Gastrocnemius medialis (tissue), 4 donors: ENCODE measurements around the gene TMEM109.

ENCODE experiments used
- POLR2A ChIP-seq, 2 donors: fragments of 450-650 bp; IDR thresholded peaks; one replicate each; pipeline ENCODE4 v1.6.1; 2017; ENCODE audit warnings: antibody characterized with exemption in 2 of 2, mild to moderate bottlenecking in 2 of 2, moderate library complexity in 2 of 2
- TF ChIP-seq, protein P1 (sequence below), 5 experiments: fragments of 450-650 bp in 3 of 5; fragments of 200-600 bp in 2 of 5; sonication (generic) in 2 of 5; IDR thresholded peaks in 4 of 5; conservative IDR thresholded peaks in 1 of 5; 1 replicate in 4 of 5; 2 replicates in 1 of 5; pipeline ENCODE4 v1.5.1; 2016 to 2019; ENCODE audit warnings: antibody characterized with exemption in 5 of 5, mild to moderate bottlenecking in 3 of 5, moderate library complexity in 3 of 5

DNA sequence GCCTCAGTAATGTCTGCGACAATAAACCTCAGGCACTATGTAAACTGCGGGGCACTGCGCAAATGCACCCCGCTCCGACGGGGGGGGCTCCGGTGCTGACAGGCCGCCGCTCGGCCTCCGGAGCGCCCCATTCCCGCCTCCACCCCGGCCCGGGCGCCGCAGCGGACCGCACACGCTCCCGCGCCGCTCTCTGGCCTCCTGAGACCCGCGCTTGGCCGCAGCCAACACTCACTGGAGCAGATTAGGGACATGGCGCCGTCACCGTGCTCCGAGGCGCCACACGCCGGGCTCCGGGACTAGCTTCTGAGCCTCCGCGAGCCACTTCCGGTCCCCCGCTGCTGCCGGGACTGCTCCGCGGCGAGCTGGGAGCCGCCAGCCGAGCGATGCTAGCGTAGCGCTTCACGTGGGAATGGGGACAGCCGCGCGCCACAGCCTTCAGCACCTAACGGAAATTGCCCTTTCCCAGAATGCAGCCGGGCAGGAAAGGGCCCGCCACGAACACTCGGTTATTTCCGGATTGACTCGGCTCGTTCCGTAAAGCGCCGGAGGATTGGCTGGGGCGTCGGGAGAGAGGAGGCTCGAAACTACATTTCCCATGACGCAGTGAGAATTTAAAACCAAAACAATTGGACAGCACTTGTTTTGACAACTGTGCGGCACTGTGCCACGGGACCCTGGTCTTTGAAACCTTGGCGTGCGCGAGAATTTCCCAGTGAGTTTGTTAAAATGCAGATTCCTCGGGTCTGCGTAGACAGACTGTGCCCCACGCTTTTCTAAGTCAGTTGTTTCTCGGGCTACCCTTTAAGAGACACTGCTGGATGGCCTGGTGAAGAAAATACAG is 7.6 kb upstream of the TMEM109 start, which contains the start of gene PRPF19:
- TF ChIP-seq POLR2A (IDR thresholded peaks at IDR 0.05) = peak; percentile 81 to 88
- TF ChIP-seq, protein P1, sequence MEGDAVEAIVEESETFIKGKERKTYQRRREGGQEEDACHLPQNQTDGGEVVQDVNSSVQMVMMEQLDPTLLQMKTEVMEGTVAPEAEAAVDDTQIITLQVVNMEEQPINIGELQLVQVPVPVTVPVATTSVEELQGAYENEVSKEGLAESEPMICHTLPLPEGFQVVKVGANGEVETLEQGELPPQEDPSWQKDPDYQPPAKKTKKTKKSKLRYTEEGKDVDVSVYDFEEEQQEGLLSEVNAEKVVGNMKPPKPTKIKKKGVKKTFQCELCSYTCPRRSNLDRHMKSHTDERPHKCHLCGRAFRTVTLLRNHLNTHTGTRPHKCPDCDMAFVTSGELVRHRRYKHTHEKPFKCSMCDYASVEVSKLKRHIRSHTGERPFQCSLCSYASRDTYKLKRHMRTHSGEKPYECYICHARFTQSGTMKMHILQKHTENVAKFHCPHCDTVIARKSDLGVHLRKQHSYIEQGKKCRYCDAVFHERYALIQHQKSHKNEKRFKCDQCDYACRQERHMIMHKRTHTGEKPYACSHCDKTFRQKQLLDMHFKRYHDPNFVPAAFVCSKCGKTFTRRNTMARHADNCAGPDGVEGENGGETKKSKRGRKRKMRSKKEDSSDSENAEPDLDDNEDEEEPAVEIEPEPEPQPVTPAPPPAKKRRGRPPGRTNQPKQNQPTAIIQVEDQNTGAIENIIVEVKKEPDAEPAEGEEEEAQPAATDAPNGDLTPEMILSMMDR (IDR thresholded peaks at IDR 0.05 in 4 of 5, conservative IDR thresholded peaks at IDR 0.05 in 1 of 5) = no peak
